SK-N-SH (cell line): Measurements from ENCODE around the gene RASGEF1B. TPM values are rescaled to one million over a fixed set of nuclear protein-coding genes. Genes with fewer than 3 reads are reported as not detected.

Source experiments
- CTCF ChIA-PET: fragments of 300-600, 350-600 bp; formaldehyde crosslinking; extraction: SDS; loops from one replicate; lab custom pipeline; 2021; lab: Yijun Ruan, JAX
- POLR2A ChIA-PET: fragments of 350-600 bp; sonication (Branson Sonifier 250); formaldehyde crosslinking; extraction: SDS; loops from one replicate; lab custom pipeline; 2020; ENCODE audit warnings: antibody characterized with exemption, inconsistent platforms; lab: Yijun Ruan, JAX
- DNase-seq: peaks from one replicate; pipeline ENCODE4 v3.0.0; 2012
- H2AFZ ChIP-seq: fragments of 200-600 bp; sonication (generic); 2 replicates; pipeline ENCODE4 v1.8.1; 2016; ENCODE audit warnings: antibody characterized with exemption, mild to moderate bottlenecking, low read depth
- H3F3A ChIP-seq: fragments of 200-600 bp; sonication (generic); replicated peaks from 2 replicates; pipeline ENCODE3; 2016; ENCODE audit warnings: antibody characterized with exemption, mild to moderate bottlenecking; ENCODE audit not compliant: insufficient read depth
- H3K27ac ChIP-seq, 2 experiments: fragments of 200-500 bp in 1 of 2; fragments of 200-600 bp in 1 of 2; sonication (Bioruptor generic) in 1 of 2; sonication (generic), shearing (Covaris generic) in 1 of 2; 2 replicates each; pipeline versions ENCODE4 v1.5.1 to v1.6.1; 2014 to 2016; ENCODE audit warnings: low read depth in 2 of 2, inconsistent platforms in 1 of 2, low read length in 1 of 2, mild to moderate bottlenecking in 1 of 2, mixed read lengths in 1 of 2
- H3K27me3 ChIP-seq: fragments of 200-600 bp; sonication (generic), shearing (Covaris generic); 2 replicates; pipeline ENCODE4 v1.6.1; 2016; ENCODE audit warnings: mixed run types; ENCODE audit not compliant: insufficient read depth
- H3K36me3 ChIP-seq, 2 experiments: fragments of 200-500 bp in 1 of 2; fragments of 200-600 bp in 1 of 2; sonication (Bioruptor generic) in 1 of 2; sonication (generic) in 1 of 2; replicated peaks in 1 of 2; 2 replicates each; pipeline versions ENCODE3 to v1.5.1; 2014 to 2016; ENCODE audit warnings: low read length in 1 of 2, mild to moderate bottlenecking in 1 of 2; ENCODE audit not compliant: insufficient read depth in 2 of 2, control insufficient read depth in 1 of 2
- H3K4me1 ChIP-seq, 2 experiments: fragments of 200-500 bp in 1 of 2; fragments of 200-600 bp in 1 of 2; sonication (Bioruptor generic) in 1 of 2; sonication (generic), shearing (Covaris generic) in 1 of 2; 2 replicates each; pipeline versions ENCODE4 v1.5.1 to v1.6.1; 2014 to 2016; ENCODE audit warnings: low read depth in 1 of 2, low read length in 1 of 2, mixed run types in 1 of 2; ENCODE audit not compliant: insufficient read depth in 2 of 2, control insufficient read depth in 1 of 2
- H3K4me2 ChIP-seq: fragments of 200-600 bp; sonication (generic), shearing (Covaris generic); 2 replicates; pipeline ENCODE4 v1.6.1; 2017; ENCODE audit warnings: mixed run types
- H3K4me3 ChIP-seq, 2 experiments: fragments of 200-500 bp in 1 of 2; fragments of 200-600 bp in 1 of 2; sonication (Bioruptor generic) in 1 of 2; sonication (generic), shearing (Covaris generic) in 1 of 2; 2 replicates each; pipeline versions ENCODE4 v1.5.1 to v1.8.1; 2014 to 2016; ENCODE audit warnings: low read depth in 2 of 2, inconsistent platforms in 1 of 2, low read length in 1 of 2, mild to moderate bottlenecking in 1 of 2, mixed read lengths in 1 of 2, moderate library complexity in 1 of 2
- H3K79me2 ChIP-seq: fragments of 200-600 bp; sonication (generic); 2 replicates; pipeline ENCODE4 v1.8.1; 2017; ENCODE audit warnings: mild to moderate bottlenecking; ENCODE audit not compliant: insufficient read depth
- H3K9ac ChIP-seq: fragments of 200-600 bp; sonication (generic); 2 replicates; pipeline ENCODE4 v1.6.1; 2017; ENCODE audit warnings: mixed run types
- H3K9me2 ChIP-seq: fragments of 200-600 bp; sonication (generic); 2 replicates; pipeline ENCODE4 v1.6.1; 2017; ENCODE audit warnings: mixed run types
- H3K9me3 ChIP-seq: fragments of 200-600 bp; sonication (generic); 2 replicates; pipeline ENCODE4 v1.6.1; 2017; ENCODE audit warnings: mixed run types, mild to moderate bottlenecking, moderate library complexity
- H4K20me1 ChIP-seq: fragments of 200-600 bp; sonication (generic); 2 replicates; pipeline ENCODE4 v1.6.1; 2017; ENCODE audit warnings: mild to moderate bottlenecking, mixed run types; ENCODE audit not compliant: insufficient read depth
- CHD2 ChIP-seq: fragments of 150-350 bp; IDR thresholded peaks from 2 replicates; pipeline ENCODE4 v1.6.1; 2018; ENCODE audit warnings: low read length; ENCODE audit not compliant: partially characterized antibody
- ELF1 ChIP-seq: IDR thresholded peaks from 2 replicates; pipeline ENCODE4 v1.4.0; 2012
- EZH2phosphoT487 ChIP-seq: fragments of 200-600 bp; sonication (generic); IDR thresholded peaks from 2 replicates; pipeline ENCODE4 v1.6.1; 2017; ENCODE audit warnings: low read depth, mixed run types, mild to moderate bottlenecking, antibody characterized with exemption, moderate library complexity, borderline replicate concordance
- FOSL2 ChIP-seq: IDR thresholded peaks from 2 replicates; pipeline ENCODE4 v1.4.0; 2012; ENCODE audit warnings: low read depth, mild to moderate bottlenecking, moderate library complexity, borderline replicate concordance
- FOXJ3 ChIP-seq: sonication (generic); formaldehyde crosslinking; IDR thresholded peaks from 2 replicates; pipeline ENCODE4 v1.5.1; 2020; ENCODE audit warnings: mild to moderate bottlenecking, missing genetic modification reagents
- FOXM1 ChIP-seq: IDR thresholded peaks from 2 replicates; pipeline ENCODE4 v1.4.0; 2012; ENCODE audit warnings: low read depth, mild to moderate bottlenecking
- GATA2 ChIP-seq: sonication (generic); formaldehyde crosslinking; IDR thresholded peaks from 2 replicates; pipeline ENCODE4 v1.5.0; 2020; ENCODE audit warnings: mild to moderate bottlenecking, missing genetic modification reagents
- JUND ChIP-seq: IDR thresholded peaks from 2 replicates; pipeline ENCODE4 v1.4.0; 2012
- MEF2A ChIP-seq: IDR thresholded peaks from 2 replicates; pipeline ENCODE4 v1.4.0; 2012; ENCODE audit warnings: low read depth, borderline replicate concordance
- MXI1 ChIP-seq: IDR thresholded peaks from 2 replicates; pipeline ENCODE4 v1.6.1; 2012; ENCODE audit warnings: mild to moderate bottlenecking, low read depth, low read length, improper control_type of control experiment
- RAD21 ChIP-seq: IDR thresholded peaks from 2 replicates; pipeline ENCODE4 v1.6.1; 2012; ENCODE audit warnings: mild to moderate bottlenecking, low read length
- SIN3A ChIP-seq: IDR thresholded peaks from 2 replicates; pipeline ENCODE4 v1.6.1; 2012; ENCODE audit warnings: low read depth, mild to moderate bottlenecking, low read length, moderate library complexity, borderline replicate concordance
- SMC3 ChIP-seq: IDR thresholded peaks from 2 replicates; pipeline ENCODE4 v1.6.1; 2012; ENCODE audit warnings: low read depth, low read length, improper control_type of control experiment
- TCF12 ChIP-seq: IDR thresholded peaks from 2 replicates; pipeline ENCODE4 v1.4.0; 2012
- TEAD4 ChIP-seq: IDR thresholded peaks from 2 replicates; pipeline ENCODE4 v1.4.0; 2012; ENCODE audit warnings: mild to moderate bottlenecking, borderline replicate concordance; ENCODE audit not compliant: insufficient read depth
- WGBS: methylation state at CpG from one replicate; pipeline ENCODE4 v1.1.6; 2017; ENCODE audit warnings: low lambda C conversion rate; 5-methylcytosine and 5-hydroxymethylcytosine counted together
- polyA plus RNA-seq, 3 experiments: library from polyadenylated mRNA; depleted of rRNA; stranded (reverse); fragments of >200 nt; gene quantifications; 2 replicates each; pipeline ENCODE4 v1.2.3, GENCODE V29; 2012
- TF ChIP-seq, protein P1 (sequence below): fragments of 200-600 bp; sonication (generic); IDR thresholded peaks from 2 replicates; pipeline ENCODE4 v1.6.1; 2017; ENCODE audit warnings: antibody characterized with exemption, mild to moderate bottlenecking, moderate library complexity
- TF ChIP-seq, protein P2 (sequence below): IDR thresholded peaks from 2 replicates; pipeline ENCODE4 v1.4.0; 2012; ENCODE audit warnings: low read depth
- TF ChIP-seq, protein P3 (sequence below): fragments of 150-350 bp; IDR thresholded peaks from 2 replicates; pipeline ENCODE4 v1.6.1; 2017; ENCODE audit warnings: antibody characterized with exemption, low read length, low read depth, borderline replicate concordance

Gene RASGEF1B
- polyA plus RNA-seq, 1 of the 3 experiments (the other 2 are of a cell fraction), result not detected

DNA sequence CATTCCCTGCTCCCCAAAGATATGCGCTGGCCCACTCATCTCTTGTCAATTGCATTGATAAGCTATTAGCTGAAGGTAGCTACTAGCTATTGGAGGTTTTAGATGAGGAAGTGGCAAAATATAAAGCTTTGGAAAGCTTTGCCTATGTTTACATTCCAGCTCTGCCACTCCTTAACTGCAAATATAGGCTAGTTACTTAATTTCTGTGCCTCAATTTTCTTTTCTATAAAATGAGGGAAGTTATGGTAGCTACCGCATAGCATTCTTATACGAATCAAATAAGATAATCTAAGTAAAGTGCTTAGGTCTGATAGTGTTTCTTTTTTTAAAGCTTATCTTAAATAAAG lies 47.7 kb upstream of the RASGEF1B start:
- DNase-seq, result no peak

DNA sequence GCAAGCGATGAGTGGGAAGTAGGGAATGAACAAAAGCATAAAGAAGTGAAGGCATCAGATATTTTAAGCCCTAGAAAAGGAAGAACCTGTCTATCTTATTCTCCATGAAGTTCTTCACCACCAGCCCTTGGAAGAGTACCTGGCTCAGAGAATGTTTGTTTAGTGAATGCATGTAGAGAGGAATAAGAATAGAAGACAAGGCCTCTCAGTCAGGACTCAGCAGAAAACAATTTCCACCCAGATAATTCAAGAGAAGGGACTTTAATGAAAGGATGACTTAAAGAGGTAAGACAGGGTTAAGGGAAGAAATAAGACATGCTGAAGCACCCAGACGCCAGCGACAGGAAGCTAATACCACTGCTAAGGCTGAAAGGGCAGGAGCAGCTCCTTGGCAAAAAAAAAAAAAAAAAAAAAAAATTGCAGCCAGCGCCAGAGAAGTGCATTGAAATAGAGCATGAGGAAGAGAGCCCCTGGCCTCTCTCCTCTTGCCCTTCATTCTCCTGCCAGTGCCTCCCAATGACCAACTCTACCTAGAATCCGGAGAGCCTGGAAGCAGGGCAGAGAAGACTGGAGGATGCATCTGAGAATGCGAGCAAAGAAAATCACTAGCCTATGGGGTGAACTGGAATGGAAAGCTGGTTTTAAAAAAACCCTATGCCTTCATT lies 47.2 kb upstream of the RASGEF1B start:
- no peak overlapping the region for H3K4me3 ChIP-seq
- ChIA-PET CTCF (no interaction called here), POLR2A (no interaction called here)
- no peaks in the 10 kb centered on the region for H3K4me1 ChIP-seq
- no peaks in the 10 kb centered on the region for H3K9me3 ChIP-seq
- no peak for DNase-seq
- H3K9me2 ChIP-seq, result no peaks in the 10 kb centered on the region
- H3K36me3 ChIP-seq, result no peaks in the 10 kb centered on the region
- no peak overlapping the region for H3K4me2 ChIP-seq
- no peaks in the 10 kb centered on the region for H4K20me1 ChIP-seq
- no peak overlapping the region for H3K9ac ChIP-seq
- no peaks in the 10 kb centered on the region for H3F3A ChIP-seq
- no peak overlapping the region for H3K27ac ChIP-seq
- H3K79me2 ChIP-seq, result no peaks in the 10 kb centered on the region
- 5% methylated on average over 6 of the region's 6 CpGs for WGBS
- H3K27me3 ChIP-seq, result no peaks in the 10 kb centered on the region
- no peak overlapping the region for H2AFZ ChIP-seq
- TF ChIP-seq RAD21 (no peak), SMC3 (no peak), JUND (no peak), FOSL2 (no peak), EZH2phosphoT487 (no peak), ELF1 (no peak), MEF2A (no peak), FOXJ3 (CRISPR knock-in tag) (no peak)

More for the DNA sequence above, 47.7 kb upstream of the RASGEF1B start:
- ChIA-PET POLR2A (no interaction called here), CTCF (interaction anchor here (1.2 kb wide), 1 partner anchor 8 kb away, joined by 3 read pairs; no protein-coding TSS in a partner anchor)
- no peak overlapping the region for H3K4me3 ChIP-seq
- WGBS, result 12% methylated on average over 3 of the region's 3 CpGs
- H3K4me2 ChIP-seq, result no peak overlapping the region
- H3K4me1 ChIP-seq, result no peaks in the 10 kb centered on the region
- no peaks in the 10 kb centered on the region for H3K27me3 ChIP-seq
- H3K9me3 ChIP-seq, result no peaks in the 10 kb centered on the region
- H3K9me2 ChIP-seq, result no peaks in the 10 kb centered on the region
- no peak overlapping the region for H3K27ac ChIP-seq
- H2AFZ ChIP-seq, result no peak overlapping the region
- no peaks in the 10 kb centered on the region for H3K79me2 ChIP-seq
- no peak overlapping the region for H3K9ac ChIP-seq
- no peaks in the 10 kb centered on the region for H3F3A ChIP-seq
- H4K20me1 ChIP-seq, result no peaks in the 10 kb centered on the region
- TF ChIP-seq GATA2 (CRISPR knock-in tag), result no peak
- no peak for TF ChIP-seq CHD2
- TF ChIP-seq EZH2phosphoT487, result no peak
- no peaks in the 10 kb centered on the region for H3K36me3 ChIP-seq

DNA sequence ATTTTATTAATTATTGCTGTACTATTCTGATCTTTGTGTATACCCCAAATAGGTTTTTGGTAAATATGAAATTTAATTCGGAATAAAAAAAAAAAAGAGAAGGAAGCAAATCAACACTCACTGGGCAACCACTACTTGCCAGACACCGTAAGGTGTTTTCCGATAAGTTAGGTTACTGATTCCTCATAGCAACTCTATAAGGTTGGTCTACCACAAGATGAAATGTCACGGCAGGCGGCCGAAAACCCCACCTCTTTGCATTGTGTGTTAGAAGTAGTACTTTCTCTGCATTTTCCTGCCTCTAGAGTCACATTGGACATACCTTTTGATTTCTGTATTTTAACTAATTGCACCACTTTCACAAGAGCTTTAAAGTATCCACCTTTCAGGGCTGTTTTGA lies 44.5 kb upstream of the RASGEF1B start:
- Histone ChIP-seq H4K20me1 (no peaks in the 10 kb centered on the region), H3K4me1 (no peaks in the 10 kb centered on the region), H3F3A (no peaks in the 10 kb centered on the region), H3K9me2 (no peaks in the 10 kb centered on the region), H3K9ac (no peak overlapping the region)
- POLR2A ChIA-PET, result no interaction called here
- TF ChIP-seq SMC3, result no peak
- no peak for TF ChIP-seq FOSL2
- TF ChIP-seq TEAD4, result no peak
- no peak for TF ChIP-seq FOXM1
- TF ChIP-seq, protein P1, sequence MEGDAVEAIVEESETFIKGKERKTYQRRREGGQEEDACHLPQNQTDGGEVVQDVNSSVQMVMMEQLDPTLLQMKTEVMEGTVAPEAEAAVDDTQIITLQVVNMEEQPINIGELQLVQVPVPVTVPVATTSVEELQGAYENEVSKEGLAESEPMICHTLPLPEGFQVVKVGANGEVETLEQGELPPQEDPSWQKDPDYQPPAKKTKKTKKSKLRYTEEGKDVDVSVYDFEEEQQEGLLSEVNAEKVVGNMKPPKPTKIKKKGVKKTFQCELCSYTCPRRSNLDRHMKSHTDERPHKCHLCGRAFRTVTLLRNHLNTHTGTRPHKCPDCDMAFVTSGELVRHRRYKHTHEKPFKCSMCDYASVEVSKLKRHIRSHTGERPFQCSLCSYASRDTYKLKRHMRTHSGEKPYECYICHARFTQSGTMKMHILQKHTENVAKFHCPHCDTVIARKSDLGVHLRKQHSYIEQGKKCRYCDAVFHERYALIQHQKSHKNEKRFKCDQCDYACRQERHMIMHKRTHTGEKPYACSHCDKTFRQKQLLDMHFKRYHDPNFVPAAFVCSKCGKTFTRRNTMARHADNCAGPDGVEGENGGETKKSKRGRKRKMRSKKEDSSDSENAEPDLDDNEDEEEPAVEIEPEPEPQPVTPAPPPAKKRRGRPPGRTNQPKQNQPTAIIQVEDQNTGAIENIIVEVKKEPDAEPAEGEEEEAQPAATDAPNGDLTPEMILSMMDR, result no peak
- TF ChIP-seq, protein P2, sequence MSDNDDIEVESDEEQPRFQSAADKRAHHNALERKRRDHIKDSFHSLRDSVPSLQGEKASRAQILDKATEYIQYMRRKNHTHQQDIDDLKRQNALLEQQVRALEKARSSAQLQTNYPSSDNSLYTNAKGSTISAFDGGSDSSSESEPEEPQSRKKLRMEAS, result no peak
- no peak for TF ChIP-seq EZH2phosphoT487
- TF ChIP-seq GATA2 (CRISPR knock-in tag), result no peak
- TF ChIP-seq, protein P3, sequence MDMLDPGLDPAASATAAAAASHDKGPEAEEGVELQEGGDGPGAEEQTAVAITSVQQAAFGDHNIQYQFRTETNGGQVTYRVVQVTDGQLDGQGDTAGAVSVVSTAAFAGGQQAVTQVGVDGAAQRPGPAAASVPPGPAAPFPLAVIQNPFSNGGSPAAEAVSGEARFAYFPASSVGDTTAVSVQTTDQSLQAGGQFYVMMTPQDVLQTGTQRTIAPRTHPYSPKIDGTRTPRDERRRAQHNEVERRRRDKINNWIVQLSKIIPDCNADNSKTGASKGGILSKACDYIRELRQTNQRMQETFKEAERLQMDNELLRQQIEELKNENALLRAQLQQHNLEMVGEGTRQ, result no peak
- TF ChIP-seq MXI1, result no peak
- TF ChIP-seq TCF12, result no peak
- TF ChIP-seq SIN3A, result no peak
- TF ChIP-seq, all 33 proteins: peak for 0
- CTCF ChIA-PET, result interaction anchor here (0.6 kb wide), 1 partner anchor 14 kb away, joined by 3 read pairs; no protein-coding TSS in a partner anchor
- DNase-seq, result no peak
- no peaks in the 10 kb centered on the region for H3K79me2 ChIP-seq
- 5% methylated on average over 6 of the region's 6 CpGs for WGBS
- no peak overlapping the region for H3K27ac ChIP-seq
- no peaks in the 10 kb centered on the region for H3K27me3 ChIP-seq
- no peaks in the 10 kb centered on the region for H3K9me3 ChIP-seq
- no peak overlapping the region for H3K4me3 ChIP-seq
- no peak overlapping the region for H2AFZ ChIP-seq
- no peak overlapping the region for H3K4me2 ChIP-seq
- no peaks in the 10 kb centered on the region for H3K36me3 ChIP-seq
